Measurements from ENCODE around the gene CCDC152. TPM values are rescaled to one million over a fixed set of nuclear protein-coding genes. Genes with fewer than 3 reads are reported as not detected.
"Not testable (repeated sequence)": the region's sequence is repeated elsewhere in the genome, so short reads cannot be mapped to it uniquely, and the experiment has no call there.

CCDC152 gene
- total RNA-seq, 1 donor from 2014 or later = 6.3 TPM

DNA sequence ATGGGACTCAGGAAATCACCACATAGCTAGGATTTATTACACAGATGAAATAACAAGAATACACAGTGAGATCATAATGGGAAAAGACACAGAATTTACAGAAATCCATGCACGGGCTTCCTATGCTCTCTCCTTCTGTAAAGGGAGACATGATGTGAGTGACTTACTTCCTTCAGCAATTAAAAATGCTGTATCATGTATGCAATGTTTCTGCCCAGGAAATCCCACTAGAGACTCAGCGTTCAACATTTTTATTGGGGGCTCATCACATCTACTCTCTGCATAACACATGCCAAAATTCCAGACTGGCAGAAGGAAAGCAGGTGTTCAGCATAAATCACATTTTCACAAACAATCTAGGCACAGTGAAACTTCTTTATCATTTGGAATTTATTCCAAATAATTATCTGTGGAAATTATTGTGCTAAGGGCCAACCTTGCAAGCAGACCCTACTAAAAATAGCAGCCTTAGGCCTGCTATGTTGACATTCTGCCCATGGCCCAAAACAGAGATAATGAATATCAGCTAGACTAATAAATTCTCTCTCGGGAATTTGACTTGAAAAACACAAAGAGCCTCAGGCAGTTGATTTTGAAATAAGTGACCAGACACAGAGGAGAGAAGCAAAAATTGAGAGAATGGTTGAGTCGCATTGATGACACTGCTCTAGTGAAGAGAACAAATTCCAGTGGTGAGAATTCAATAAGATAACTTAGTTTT, 86.5 kb downstream of the CCDC152 start:
- intact Hi-C loops (cut with micrococcal nuclease) = no loop called here

DNA sequence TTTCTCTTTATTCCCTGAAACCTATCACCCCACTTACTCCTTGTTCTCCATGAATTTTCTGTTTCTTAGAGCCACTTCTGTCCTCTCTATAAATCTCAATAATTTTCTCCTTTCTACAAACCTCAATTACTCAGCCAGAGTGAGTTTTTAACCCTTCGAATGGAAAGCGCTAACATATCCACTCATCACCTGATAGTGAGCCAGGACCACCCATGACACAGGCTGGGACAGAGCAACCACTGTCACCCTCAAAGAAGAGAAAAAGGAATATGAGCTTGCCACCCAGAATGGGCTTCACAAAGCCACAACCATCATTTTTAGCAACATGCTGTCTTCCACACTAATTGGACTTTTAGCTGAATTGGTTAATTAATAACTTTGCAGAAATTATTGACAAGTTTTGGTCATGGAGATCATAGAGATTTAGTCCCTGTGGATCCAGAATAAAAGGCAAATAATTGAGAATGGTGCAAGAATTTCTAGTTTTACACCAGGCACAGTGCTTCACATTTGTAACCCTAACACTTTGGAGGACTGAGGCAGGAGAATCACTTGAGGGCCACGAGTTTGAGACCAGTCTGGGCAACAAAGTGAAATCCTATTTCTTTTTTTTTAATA, 87.2 kb downstream of the CCDC152 start:
- intact Hi-C loops (cut with micrococcal nuclease) = no loop called here

DNA sequence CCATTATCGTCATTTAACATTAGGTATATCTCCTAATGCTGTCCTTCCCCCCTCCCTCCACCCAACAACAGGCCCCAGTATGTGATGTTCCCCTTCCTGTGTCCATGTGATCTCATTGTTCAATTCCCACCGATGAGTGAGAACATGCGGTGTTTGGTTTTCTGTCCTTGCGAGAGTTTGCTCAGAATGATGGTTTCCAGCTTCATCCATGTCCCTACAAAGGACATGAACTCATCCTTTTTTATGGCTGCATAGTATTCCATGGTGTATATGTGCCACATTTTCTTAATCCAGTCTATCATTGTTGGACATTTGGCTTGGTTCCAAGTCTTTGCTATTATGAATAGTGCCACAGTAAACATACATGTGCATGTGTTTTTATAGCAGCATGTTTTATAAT, 87.8 kb downstream of the CCDC152 start:
- intact Hi-C loops (cut with micrococcal nuclease) = not testable (repeated sequence)

DNA sequence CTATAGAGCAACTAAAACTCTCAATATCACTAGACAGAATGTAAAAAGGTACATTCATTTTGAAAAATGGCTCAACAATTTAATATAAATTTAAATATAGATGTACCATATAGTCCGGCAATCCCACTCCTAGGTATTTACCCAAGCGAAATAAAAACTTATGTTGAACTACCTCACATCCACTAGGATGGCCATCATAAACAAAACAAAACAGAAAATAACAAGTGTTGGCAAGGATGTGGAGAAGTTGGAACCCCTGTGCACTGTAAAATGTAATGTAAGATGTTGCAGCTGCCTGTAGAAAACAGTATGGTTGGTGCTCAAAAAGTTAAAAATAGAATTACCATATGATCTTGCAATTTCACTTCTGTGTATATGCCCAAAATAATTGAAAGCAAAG, 91.9 kb downstream of the CCDC152 start:
- intact Hi-C loops (cut with micrococcal nuclease) = no loop called here

DNA sequence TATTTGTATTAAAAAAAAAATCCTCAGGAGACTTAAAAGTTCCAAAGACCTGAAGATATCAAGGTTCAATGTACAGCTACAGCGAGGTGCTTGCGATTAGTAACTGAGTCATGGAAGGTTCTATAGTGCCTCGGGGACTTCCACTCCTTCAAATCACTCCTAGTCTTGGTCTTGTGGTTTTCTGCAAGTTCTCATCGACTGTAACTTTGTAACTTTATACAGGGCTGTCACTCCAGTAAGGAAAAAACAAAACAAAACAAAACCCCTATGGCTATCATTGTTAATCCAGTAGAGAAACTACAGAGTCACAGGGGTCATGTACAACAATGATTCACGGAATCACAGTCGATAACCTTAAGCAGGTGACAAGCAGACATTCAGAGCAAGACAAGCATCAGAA, 94.9 kb downstream of the CCDC152 start:
- intact Hi-C loops (cut with micrococcal nuclease) = no loop called here

Other genes with a start within 250 kb of the CCDC152 start
- gene SELENOP, start 55.1 kb downstream of the CCDC152 start, total RNA-seq = 0.07 TPM in 1 of 2 replicates, not detected in the other